Sigmoid colon (tissue), 7 donors: ENCODE measurements around the gene GSE1. TPM values are rescaled to one million over a fixed set of nuclear protein-coding genes. Genes with fewer than 3 reads are reported as not detected.

ENCODE experiments used
- DNase-seq: peaks from one replicate; pipeline ENCODE4 v3.0.0-alpha.2; 2019
- H3K27ac ChIP-seq, 4 donors: fragments of 200-600 bp; sonication (generic); one replicate each; pipeline ENCODE4 v1.5.1; 2016 to 2019; ENCODE audit warnings: mild to moderate bottlenecking in 1 of 4
- H3K27me3 ChIP-seq, 3 donors: fragments of 200-600 bp; sonication (generic); one replicate each; pipeline ENCODE4 v1.5.1; 2019; ENCODE audit warnings: mild to moderate bottlenecking in 1 of 3
- H3K36me3 ChIP-seq, 4 donors: fragments of 200-600 bp; sonication (generic); one replicate each; pipeline ENCODE4 v1.5.1; 2016 to 2019
- H3K4me1 ChIP-seq, 4 donors: fragments of 200-600 bp; sonication (generic); one replicate each; pipeline ENCODE4 v1.5.1; 2017 to 2019
- H3K4me3 ChIP-seq, 4 donors: fragments of 200-600 bp; sonication (generic); one replicate each; pipeline ENCODE4 v1.5.1; 2017 to 2019; ENCODE audit warnings: mild to moderate bottlenecking in 2 of 4, moderate library complexity in 1 of 4
- H3K9me3 ChIP-seq, 4 donors: fragments of 200-600 bp in 3 of 4; sonication (generic) in 3 of 4; one replicate each; pipeline versions ENCODE4 v1.5.1 to v1.6.1; 2013 to 2019
- EP300 ChIP-seq, 4 donors: sonication (generic); formaldehyde crosslinking; IDR thresholded peaks; one replicate each; pipeline ENCODE4 v1.6.1; 2017; ENCODE audit warnings: antibody characterized with exemption in 4 of 4
- POLR2A ChIP-seq, 2 donors: fragments of 450-650 bp; IDR thresholded peaks; one replicate each; pipeline ENCODE4 v1.6.1; 2016; ENCODE audit warnings: antibody characterized with exemption in 2 of 2, mild to moderate bottlenecking in 2 of 2, moderate library complexity in 2 of 2
- POLR2AphosphoS5 ChIP-seq, 4 donors: sonication (generic); formaldehyde crosslinking; IDR thresholded peaks; one replicate each; pipeline ENCODE4 v1.6.1; 2017; ENCODE audit warnings: antibody characterized with exemption in 4 of 4
- WGBS, 2 donors: extraction: QIAGEN DNeasy Blood & Tissue Kit; methylation state at CpG; one replicate each; pipeline ENCODE4 v1.1.7; 2013; 5-methylcytosine and 5-hydroxymethylcytosine counted together
- intact Hi-C: fragments of 100-400 bp; cut with DNase I; formaldehyde crosslinking; loops from one replicate; pipeline ENCODE4 v1.15.1; 2023
- polyA plus RNA-seq, 3 donors: library from polyadenylated mRNA; stranded (reverse); fragments of 200-250 nt; gene quantifications; one replicate each; pipeline ENCODE4 v1.2.3, GENCODE V29; 2013
- total RNA-seq, 4 donors: library from RNA; depleted of rRNA; stranded (reverse); fragments of >200 nt; gene quantifications; one replicate each; pipeline ENCODE4 v1.1.0, GENCODE V29; 2016
- TF ChIP-seq, protein P1 (sequence below), 4 experiments: fragments of 450-650 bp in 3 of 4; fragments of 200-600 bp in 1 of 4; IDR thresholded peaks; one replicate each; pipeline ENCODE4 v1.5.1; 2016 to 2019; ENCODE audit warnings: antibody characterized with exemption in 4 of 4, mild to moderate bottlenecking in 3 of 4, moderate library complexity in 2 of 4
- donor health status: healthy with polysubstance abuse.
- donor health status: Bipolar disorder and iron deficiency.
- donor health status: healthy.

GSE1 gene
- total and polyA plus RNA-seq, 7 donors, result 12.0 to 76.7 (median 42.5) TPM

GRCh38 chr16:85641305-85641704, 28.2 kb downstream of the GSE1 start:
- H3K27ac ChIP-seq, result peak overlapping the region in 3 of 4 donors; percentile 49 to 74 (median 61)
- no peak for DNase-seq
- H3K9me3 ChIP-seq, result no peaks in the 10 kb centered on the region
- no peaks in the 10 kb centered on the region for H3K27me3 ChIP-seq
- 77 to 87% methylated on average over 24 of the region's 24 CpGs for WGBS, 2 donors
- H3K36me3 ChIP-seq, result no peaks in the 10 kb centered on the region
- H3K4me3 ChIP-seq, result no peak overlapping the region
- intact Hi-C loops, result no loop called here
- peaks cover 0 to 75% (median 52%) of the 10 kb centered on the region in 4 donors for H3K4me1 ChIP-seq
- TF ChIP-seq POLR2AphosphoS5 (IDR thresholded peaks at IDR 0.05) (no peak), EP300 (IDR thresholded peaks at IDR 0.05) (no peak), POLR2A (IDR thresholded peaks at IDR 0.05) (no peak)
- TF ChIP-seq, protein P1, sequence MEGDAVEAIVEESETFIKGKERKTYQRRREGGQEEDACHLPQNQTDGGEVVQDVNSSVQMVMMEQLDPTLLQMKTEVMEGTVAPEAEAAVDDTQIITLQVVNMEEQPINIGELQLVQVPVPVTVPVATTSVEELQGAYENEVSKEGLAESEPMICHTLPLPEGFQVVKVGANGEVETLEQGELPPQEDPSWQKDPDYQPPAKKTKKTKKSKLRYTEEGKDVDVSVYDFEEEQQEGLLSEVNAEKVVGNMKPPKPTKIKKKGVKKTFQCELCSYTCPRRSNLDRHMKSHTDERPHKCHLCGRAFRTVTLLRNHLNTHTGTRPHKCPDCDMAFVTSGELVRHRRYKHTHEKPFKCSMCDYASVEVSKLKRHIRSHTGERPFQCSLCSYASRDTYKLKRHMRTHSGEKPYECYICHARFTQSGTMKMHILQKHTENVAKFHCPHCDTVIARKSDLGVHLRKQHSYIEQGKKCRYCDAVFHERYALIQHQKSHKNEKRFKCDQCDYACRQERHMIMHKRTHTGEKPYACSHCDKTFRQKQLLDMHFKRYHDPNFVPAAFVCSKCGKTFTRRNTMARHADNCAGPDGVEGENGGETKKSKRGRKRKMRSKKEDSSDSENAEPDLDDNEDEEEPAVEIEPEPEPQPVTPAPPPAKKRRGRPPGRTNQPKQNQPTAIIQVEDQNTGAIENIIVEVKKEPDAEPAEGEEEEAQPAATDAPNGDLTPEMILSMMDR (IDR thresholded peaks at IDR 0.05), result no peak

GRCh38 chr16:85641776-85642176, 28.7 kb downstream of the GSE1 start:
- Histone ChIP-seq H3K4me3 (no peak overlapping the region), H3K27ac (peak overlapping the region in 3 of 4 donors; percentile 49 to 74 (median 61)), H3K9me3 (no peaks in the 10 kb centered on the region), H3K36me3 (no peaks in the 10 kb centered on the region), H3K4me1 (peaks cover 0 to 74% (median 52%) of the 10 kb centered on the region in 4 donors), H3K27me3 (no peaks in the 10 kb centered on the region)
- intact Hi-C loops, result no loop called here
- 28 to 72% methylated on average over 12 of the region's 12 CpGs for WGBS, 2 donors
- peak; percentile 85 for DNase-seq
- TF ChIP-seq EP300 (IDR thresholded peaks at IDR 0.05) (no peak), POLR2AphosphoS5 (IDR thresholded peaks at IDR 0.05) (no peak), POLR2A (IDR thresholded peaks at IDR 0.05) (no peak)
- TF ChIP-seq, protein P1 (IDR thresholded peaks at IDR 0.05), result no peak

- WGBS, 2 donors, result 72 to 83% methylated on average over 32 of the region's 32 CpGs
- no peak for DNase-seq
- Histone ChIP-seq H3K27ac (peak overlapping the region in 1 of 4 donors; percentile 74), H3K4me1 (peaks cover 0 to 64% (median 44%) of the 10 kb centered on the region in 4 donors), H3K9me3 (no peaks in the 10 kb centered on the region), H3K36me3 (no peaks in the 10 kb centered on the region), H3K27me3 (no peaks in the 10 kb centered on the region), H3K4me3 (no peak overlapping the region)
- intact Hi-C loops, result no loop called here
- TF ChIP-seq EP300 (IDR thresholded peaks at IDR 0.05), result no peak
- TF ChIP-seq, protein P1 (IDR thresholded peaks at IDR 0.05), result no peak
- no peak for TF ChIP-seq POLR2AphosphoS5 (IDR thresholded peaks at IDR 0.05)
- no peak for TF ChIP-seq POLR2A (IDR thresholded peaks at IDR 0.05)
These were observed 29.7 kb downstream of the GSE1 start for GRCh38 chr16:85642762-85643358.

GRCh38 chr16:85643631-85644030, 30.5 kb downstream of the GSE1 start:
- Histone ChIP-seq H3K4me1 (peaks cover 0 to 56% (median 38%) of the 10 kb centered on the region in 4 donors), H3K27me3 (no peaks in the 10 kb centered on the region), H3K36me3 (peaks cover 0 to 2% (median under 1%) of the 10 kb centered on the region in 4 donors), H3K9me3 (no peaks in the 10 kb centered on the region), H3K4me3 (no peak overlapping the region), H3K27ac (peak overlapping the region in 2 of 4 donors; percentile 40 to 74)
- 38 to 75% methylated on average over 8 of the region's 8 CpGs for WGBS, 2 donors
- TF ChIP-seq, protein P1 (IDR thresholded peaks at IDR 0.05), result no peak
- TF ChIP-seq EP300 (IDR thresholded peaks at IDR 0.05) (no peak), POLR2AphosphoS5 (IDR thresholded peaks at IDR 0.05) (no peak)
- DNase-seq, result no peak
- intact Hi-C loops, result no loop called here
